ENCODE data around the gene DCTN2.

Gene DCTN2

GRCh38 chr12:57582440-57582839 is 35.4 kb upstream of the DCTN2 start:
- H3K4me3 ChIP-seq (ENCODE audit: control insufficient read depth, low read depth, low read length) = no peak overlapping the region
- no peak for TF ChIP-seq CTCF (conservative IDR thresholded peaks at IDR 0.05; ENCODE audit: control insufficient read depth, insufficient read depth, low read depth, low read length)
- no peak for DNase-seq (ENCODE audit: low read depth)

- no peak for DNase-seq (ENCODE audit: low read depth)
- H3K4me3 ChIP-seq (ENCODE audit: control insufficient read depth, low read depth, low read length) = no peak overlapping the region
- TF ChIP-seq CTCF (conservative IDR thresholded peaks at IDR 0.05; ENCODE audit: control insufficient read depth, insufficient read depth, low read depth, low read length) = no peak
Observed at GRCh38 chr12:57581802-57582201, 34.8 kb upstream of the DCTN2 start.

DNA sequence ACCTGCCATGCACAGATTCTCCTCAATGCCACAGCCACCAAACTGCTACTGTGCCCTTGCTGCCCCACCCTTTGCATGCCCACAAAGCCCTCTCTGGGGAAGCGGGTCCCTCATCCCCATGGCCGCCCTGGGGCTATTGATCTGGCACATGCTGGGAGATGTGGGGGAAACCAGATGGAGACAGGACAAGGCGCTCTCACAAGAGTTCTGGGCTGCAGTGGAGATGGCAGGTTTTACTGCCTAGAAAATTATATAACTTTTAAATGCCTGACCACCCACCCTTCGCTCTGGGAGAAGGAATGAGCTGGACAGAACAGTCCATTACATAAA is 33.4 kb upstream of the DCTN2 start:
- H3K4me3 ChIP-seq (ENCODE audit: control insufficient read depth, low read depth, low read length) = no peak overlapping the region
- TF ChIP-seq CTCF (conservative IDR thresholded peaks at IDR 0.05; ENCODE audit: control insufficient read depth, insufficient read depth, low read depth, low read length) = no peak
- DNase-seq (ENCODE audit: low read depth) = no peak

DNA sequence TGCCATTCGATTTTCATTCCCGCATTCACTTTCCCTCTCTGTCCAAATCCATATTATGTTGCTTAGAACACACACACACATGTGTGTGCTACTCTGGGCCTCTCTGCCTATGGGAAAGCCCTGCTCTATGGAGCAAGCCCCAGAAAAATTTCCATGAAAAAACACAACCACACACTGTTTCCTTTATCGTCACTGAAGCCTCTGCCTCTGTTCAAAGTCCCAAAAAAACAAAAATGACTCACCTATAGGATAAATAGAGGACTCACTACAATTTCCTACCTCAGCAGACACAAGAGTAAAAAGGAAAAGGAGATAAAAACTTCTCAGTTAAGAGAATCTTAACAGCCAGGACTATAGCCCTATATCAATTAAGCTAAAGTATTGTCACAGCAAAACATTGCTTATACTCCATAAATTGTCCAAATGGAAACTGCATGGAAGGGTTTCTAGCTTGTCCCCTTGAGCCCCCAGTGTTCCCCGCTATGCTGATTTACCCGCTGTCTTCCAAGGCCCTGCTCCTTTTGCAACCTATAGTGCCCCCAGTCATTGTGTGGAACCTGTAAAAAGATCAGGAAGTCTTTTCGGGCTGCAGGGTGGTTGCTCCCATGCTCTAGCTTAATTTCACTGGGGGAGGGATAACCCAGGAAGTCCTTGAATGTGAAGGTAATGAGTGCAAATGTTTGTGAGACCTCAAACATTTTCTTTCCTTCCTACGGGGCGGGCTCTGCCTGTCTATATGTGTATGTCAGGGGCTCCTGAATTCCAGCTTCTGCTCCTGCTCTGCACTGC is 32.9 kb upstream of the DCTN2 start:
- H3K4me3 ChIP-seq (ENCODE audit: control insufficient read depth, low read depth, low read length) = no peak overlapping the region
- no peak for TF ChIP-seq CTCF (conservative IDR thresholded peaks at IDR 0.05; ENCODE audit: control insufficient read depth, insufficient read depth, low read depth, low read length)

GRCh38 chr12:57579011-57579410 is 32.0 kb upstream of the DCTN2 start:
- no peak for TF ChIP-seq CTCF (conservative IDR thresholded peaks at IDR 0.05; ENCODE audit: control insufficient read depth, insufficient read depth, low read depth, low read length)
- no peak overlapping the region for H3K4me3 ChIP-seq (ENCODE audit: control insufficient read depth, low read depth, low read length)
- no peak for DNase-seq (ENCODE audit: low read depth)

More for the DNA sequence above, 32.9 kb upstream of the DCTN2 start:
- DNase-seq (ENCODE audit: low read depth) = no peak

DNA sequence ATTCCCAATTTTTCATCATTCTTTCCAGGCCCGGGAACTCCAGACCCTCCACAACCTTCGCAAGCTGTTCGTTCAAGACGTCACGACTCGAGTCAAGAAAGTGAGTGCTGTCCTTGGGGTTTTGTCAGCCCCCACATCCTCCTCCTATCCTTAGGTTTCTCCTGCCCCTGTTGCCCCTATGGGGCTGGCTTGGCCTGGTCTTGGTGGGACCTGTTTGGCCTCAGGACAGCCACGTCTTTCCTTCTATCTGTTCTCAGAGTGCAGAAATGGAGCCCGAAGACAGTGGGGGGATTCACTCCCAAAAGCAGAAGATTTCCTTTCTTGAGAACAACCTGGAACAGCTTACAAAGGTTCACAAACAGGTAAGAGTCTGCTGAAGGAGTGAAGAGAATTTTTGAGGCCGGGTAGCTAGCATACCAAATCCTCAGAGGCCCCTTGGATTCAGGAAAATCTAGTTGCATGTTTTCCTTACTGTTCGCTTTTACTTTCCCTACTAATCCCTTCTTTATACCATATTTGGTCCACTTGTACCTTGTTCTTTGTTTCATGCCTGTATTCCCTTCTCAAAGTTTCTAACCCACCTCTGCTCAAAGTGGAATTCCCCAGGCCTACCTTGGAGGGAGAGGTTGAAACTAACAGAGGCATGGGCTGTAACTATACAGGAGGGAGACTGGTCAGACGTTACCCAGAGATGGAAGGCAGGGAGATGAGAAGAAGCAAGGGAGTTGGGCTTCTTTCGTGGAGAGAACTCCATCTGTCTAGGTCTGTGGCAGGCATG is 31.2 kb upstream of the DCTN2 start:
- no peak overlapping the region for H3K4me3 ChIP-seq (ENCODE audit: control insufficient read depth, low read depth, low read length)
- no peak for DNase-seq (ENCODE audit: low read depth)
- TF ChIP-seq CTCF (conservative IDR thresholded peaks at IDR 0.05; ENCODE audit: control insufficient read depth, insufficient read depth, low read depth, low read length) = no peak
